ENCODE results near the gene FAM216A.
"Not testable (repeated sequence)": the region's sequence is repeated elsewhere in the genome, so short reads cannot be mapped to it uniquely, and the experiment has no call there.

The FAM216A gene

GRCh38 chr12:110468214-110469048 is at the start of gene FAM216A, which contains the start of gene GPN3:
Gene FAM216A, plus strand, starts transcription at chr12:110468845. Its CDS starts 31 bp downstream, at chr12:110468876.
Gene GPN3, minus strand, starts transcription at chr12:110468257. Its CDS starts 54 bp downstream, at chr12:110468203.
- peak; percentile 94 for DNase-seq

GRCh38 chr12:110420644-110421043 is 48.0 kb upstream of the FAM216A start:
- DNase-seq = not testable (repeated sequence)

- no peak for DNase-seq
These were observed 47.4 kb upstream of the FAM216A start for GRCh38 chr12:110421159-110421661.

GRCh38 chr12:110421701-110422100 is 46.9 kb upstream of the FAM216A start:
- DNase-seq = no peak

GRCh38 chr12:110424237-110424636 is 44.4 kb upstream of the FAM216A start:
- DNase-seq = no peak

GRCh38 chr12:110426406-110426805 is 42.2 kb upstream of the FAM216A start:
- DNase-seq = no peak

GRCh38 chr12:110429676-110430075 is 39.0 kb upstream of the FAM216A start:
- DNase-seq = not testable (repeated sequence)

GRCh38 chr12:110431957-110432587 is 36.6 kb upstream of the FAM216A start:
- no peak for DNase-seq

GRCh38 chr12:110436231-110436630 is 32.4 kb upstream of the FAM216A start:
- no peak for DNase-seq

- no peak for DNase-seq
These were observed 24.2 kb upstream of the FAM216A start for GRCh38 chr12:110444455-110444854.

GRCh38 chr12:110449799-110450497 is 18.7 kb upstream of the FAM216A start, which contains the start of gene ARPC3:
Gene ARPC3, minus strand, starts transcription at chr12:110450337. Its CDS starts 77 bp downstream, at chr12:110450260.
- DNase-seq = peak; percentile 88

GRCh38 chr12:110451263-110451662 is 17.4 kb upstream of the FAM216A start:
- DNase-seq = no peak

- no peak for DNase-seq
These were observed 14.9 kb upstream of the FAM216A start for GRCh38 chr12:110453569-110454296.

- DNase-seq = no peak
These were observed 9.9 kb upstream of the FAM216A start for GRCh38 chr12:110458756-110459155.

- not testable (repeated sequence) for DNase-seq
These were observed 7.5 kb upstream of the FAM216A start for GRCh38 chr12:110461189-110461588.

GRCh38 chr12:110465024-110465423 is 3.6 kb upstream of the FAM216A start:
- DNase-seq = no peak

GRCh38 chr12:110465765-110466164 is 2.9 kb upstream of the FAM216A start:
- not testable (repeated sequence) for DNase-seq

- DNase-seq = no peak
These were observed 1.9 kb upstream of the FAM216A start for GRCh38 chr12:110466791-110467190.

- no peak for DNase-seq
These were observed 815 bp upstream of the FAM216A start for GRCh38 chr12:110467847-110468213.

- DNase-seq = no peak
These were observed 6.8 kb downstream of the FAM216A start for GRCh38 chr12:110475426-110475825.

- DNase-seq = no peak
These were observed 30.5 kb downstream of the FAM216A start for GRCh38 chr12:110498984-110499706.

GRCh38 chr12:110501399-110501751 is 32.7 kb downstream of the FAM216A start:
- peak; percentile 1 for DNase-seq

Measured in NCI-H1694 (cell line).